T-helper 1 cell treated with Interleukin-12 subunit alpha and Interleukin-12 subunit beta and Interleukin-4 antibody, amounts not matched to agents 30 μg/mL and 1 μg/mL, for 36 hours (primary cell): Measurements from ENCODE around the gene ZSCAN18.

Source experiments
- H3K27ac Mint-ChIP-seq: one replicate; pipeline ENCODE4 v1.8.0; 2021; ENCODE audit warnings: mild to moderate bottlenecking, mixed read lengths
- H3K27me3 Mint-ChIP-seq: one replicate; pipeline ENCODE4 v1.8.0; 2021; ENCODE audit warnings: low read depth, mixed read lengths
- H3K36me3 Mint-ChIP-seq: one replicate; pipeline ENCODE4 v1.8.0; 2021; ENCODE audit warnings: low read depth, mixed read lengths
- H3K4me1 Mint-ChIP-seq: one replicate; pipeline ENCODE4 v1.8.0; 2021; ENCODE audit warnings: low read depth, mixed read lengths
- H3K4me3 Mint-ChIP-seq: one replicate; pipeline ENCODE4 v1.8.0; 2021; ENCODE audit warnings: mild to moderate bottlenecking, moderate library complexity, mixed read lengths
- H3K9me3 Mint-ChIP-seq: one replicate; pipeline ENCODE4 v1.8.0; 2021; ENCODE audit warnings: mixed read lengths

The ZSCAN18 gene

DNA sequence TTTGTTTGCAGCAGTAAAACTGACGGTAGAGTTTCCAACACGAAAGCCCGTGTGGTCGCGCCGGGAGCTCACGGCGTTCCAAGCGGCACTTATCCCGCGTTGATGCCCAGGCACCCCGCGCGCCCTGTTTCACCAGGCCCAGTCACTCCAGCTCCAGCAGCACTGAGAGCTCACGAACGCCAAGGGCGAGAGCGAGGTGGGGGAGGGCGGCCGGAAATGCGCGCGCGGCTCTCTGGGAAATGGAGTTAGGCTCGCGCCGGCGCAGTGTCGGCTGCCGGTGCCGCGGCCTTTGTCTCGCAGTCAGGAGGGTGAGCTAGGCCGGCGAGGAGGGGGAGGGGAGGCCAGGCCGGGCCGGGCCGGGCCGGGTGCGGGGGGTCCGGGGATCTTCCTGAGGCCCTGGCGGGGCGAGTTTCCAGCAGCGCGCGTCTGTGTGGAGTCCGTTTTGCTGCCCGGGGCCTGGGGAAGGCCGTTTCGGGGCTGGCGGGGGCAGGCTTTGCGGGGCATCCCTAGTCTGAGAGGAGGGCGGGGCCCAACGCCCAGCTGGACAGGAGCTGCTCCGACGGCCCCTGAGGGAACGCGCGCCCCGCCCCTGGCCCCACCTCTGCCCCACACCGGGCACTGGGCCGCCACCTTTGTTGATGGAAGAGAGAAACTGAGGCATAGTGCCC is 38.9 kb downstream of the ZSCAN18 start, which contains the start of gene ZNF135:
Gene ZNF135, plus strand, starts transcription at position 280 of the 668 bp plus-strand sequence. CDS start 721 bp downstream, outside the sequence.
- H3K27me3 Mint-ChIP-seq: no peaks in the 10 kb centered on the region
- H3K4me1 Mint-ChIP-seq: no peaks in the 10 kb centered on the region
- H3K27ac Mint-ChIP-seq: peak within 1 kb of the TSS; percentile 26
- peak within 1 kb of the TSS; percentile 42 for H3K4me3 Mint-ChIP-seq
- H3K9me3 Mint-ChIP-seq: peaks cover 50% of the 10 kb centered on the region
- peaks cover 7% of the 10 kb centered on the region for H3K36me3 Mint-ChIP-seq

DNA sequence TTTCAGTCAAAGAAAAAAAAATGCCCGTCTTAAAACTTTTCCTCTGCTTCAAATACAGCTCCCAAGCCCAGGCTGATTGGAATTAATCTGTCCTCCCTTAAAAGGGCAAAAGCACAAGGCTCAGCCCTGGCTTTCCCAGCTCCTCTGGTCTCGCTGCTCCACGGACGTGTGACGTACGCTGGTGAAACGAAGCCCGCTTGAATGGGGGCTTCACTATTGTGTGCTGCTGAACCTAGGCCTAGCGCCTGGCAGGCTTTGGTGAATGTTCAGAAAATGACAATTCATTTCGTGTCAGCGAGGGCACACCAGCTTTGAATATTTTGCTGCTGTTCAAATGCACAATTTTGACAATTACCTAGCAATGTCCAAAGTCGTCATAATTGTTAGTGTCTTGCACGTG is 39.6 kb downstream of the ZSCAN18 start:
- Mint-ChIP-seq H3K27me3 (no peaks in the 10 kb centered on the region), H3K27ac (no peak overlapping the region), H3K4me3 (no peak overlapping the region), H3K9me3 (peaks cover 45% of the 10 kb centered on the region), H3K36me3 (peaks cover 7% of the 10 kb centered on the region), H3K4me1 (no peaks in the 10 kb centered on the region)

DNA sequence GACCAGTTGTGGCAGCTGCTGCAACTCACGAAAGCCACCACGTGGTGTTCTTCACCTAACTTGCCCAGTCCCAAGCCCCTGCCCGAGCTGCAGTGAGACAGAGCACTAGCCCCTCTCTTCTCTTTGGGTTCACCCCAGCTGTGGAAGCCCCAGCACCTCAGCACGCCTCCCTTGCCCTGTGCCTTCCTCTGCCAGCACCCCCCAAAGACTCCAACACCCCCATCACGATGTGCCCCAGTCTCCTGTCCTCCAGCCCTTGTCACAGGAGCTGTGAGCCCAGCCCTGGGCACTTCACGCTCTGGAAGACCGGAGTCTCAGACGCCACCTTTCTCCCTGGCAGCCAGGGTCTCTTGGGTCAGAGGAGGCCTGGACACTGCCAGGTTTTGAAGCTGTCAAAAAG is 41.2 kb downstream of the ZSCAN18 start:
- H3K9me3 Mint-ChIP-seq: peaks cover 40% of the 10 kb centered on the region
- peaks cover 7% of the 10 kb centered on the region for H3K36me3 Mint-ChIP-seq
- H3K4me1 Mint-ChIP-seq: no peaks in the 10 kb centered on the region
- H3K27me3 Mint-ChIP-seq: no peaks in the 10 kb centered on the region
- H3K4me3 Mint-ChIP-seq: no peak overlapping the region
- H3K27ac Mint-ChIP-seq: no peak overlapping the region

- no peaks in the 10 kb centered on the region for H3K4me1 Mint-ChIP-seq
- no peak overlapping the region for H3K27ac Mint-ChIP-seq
- peaks cover 7% of the 10 kb centered on the region for H3K36me3 Mint-ChIP-seq
- no peak overlapping the region for H3K4me3 Mint-ChIP-seq
- H3K9me3 Mint-ChIP-seq: peaks cover 45% of the 10 kb centered on the region
- no peaks in the 10 kb centered on the region for H3K27me3 Mint-ChIP-seq
These were observed 41.8 kb downstream of the ZSCAN18 start for GRCh38 chr19:58056261-58056660.

DNA sequence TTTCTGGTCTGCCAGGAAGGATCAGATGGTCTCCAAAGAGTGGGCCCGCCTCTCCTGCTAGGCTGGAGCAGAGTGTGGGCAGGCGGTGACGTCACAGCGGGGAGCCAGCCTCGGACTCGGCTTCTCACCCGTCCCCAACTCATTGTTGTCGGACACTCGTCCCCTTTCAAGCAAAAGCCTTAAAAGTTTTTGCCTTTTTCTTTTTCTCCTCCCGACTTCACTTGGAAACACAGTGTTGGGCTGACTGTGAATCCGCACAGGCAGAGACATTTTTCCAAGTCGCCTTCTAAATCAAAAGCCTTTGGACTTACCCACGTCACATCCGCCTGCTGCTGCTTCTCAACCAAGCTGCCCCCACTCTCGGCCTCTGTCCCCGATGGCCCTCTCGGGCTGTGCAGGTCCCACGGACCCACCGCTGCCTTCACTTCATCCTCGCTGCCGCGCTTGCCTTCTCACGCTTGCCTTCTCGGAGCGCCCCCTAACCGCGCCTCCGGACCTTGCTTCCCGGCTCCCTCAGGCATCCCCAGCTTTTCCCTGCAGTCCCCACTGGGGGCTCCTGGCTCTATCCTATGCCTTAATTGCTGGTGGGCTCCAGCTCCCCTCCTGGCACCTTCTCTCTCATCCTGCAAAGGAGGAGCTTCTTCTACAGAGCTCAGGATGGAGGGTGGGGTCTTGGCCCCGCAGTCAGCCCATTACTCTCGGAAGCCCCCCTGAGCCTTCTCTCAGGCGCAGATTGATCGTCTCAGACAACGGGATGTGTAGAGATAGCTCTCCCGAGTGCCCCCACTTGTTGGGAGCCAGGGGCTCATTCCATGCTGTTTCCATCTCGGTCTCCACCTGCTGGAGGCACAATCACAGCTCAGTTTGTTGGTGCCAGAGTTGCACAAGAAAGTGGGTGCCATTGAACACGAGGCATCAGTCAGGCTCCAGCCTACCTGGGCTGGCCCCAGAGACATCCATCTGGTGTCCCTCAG is 42.8 kb downstream of the ZSCAN18 start:
- Mint-ChIP-seq H3K4me3 (no peak overlapping the region), H3K27me3 (no peaks in the 10 kb centered on the region), H3K4me1 (no peaks in the 10 kb centered on the region), H3K9me3 (peaks cover 47% of the 10 kb centered on the region), H3K27ac (no peak overlapping the region), H3K36me3 (peaks cover 7% of the 10 kb centered on the region)

DNA sequence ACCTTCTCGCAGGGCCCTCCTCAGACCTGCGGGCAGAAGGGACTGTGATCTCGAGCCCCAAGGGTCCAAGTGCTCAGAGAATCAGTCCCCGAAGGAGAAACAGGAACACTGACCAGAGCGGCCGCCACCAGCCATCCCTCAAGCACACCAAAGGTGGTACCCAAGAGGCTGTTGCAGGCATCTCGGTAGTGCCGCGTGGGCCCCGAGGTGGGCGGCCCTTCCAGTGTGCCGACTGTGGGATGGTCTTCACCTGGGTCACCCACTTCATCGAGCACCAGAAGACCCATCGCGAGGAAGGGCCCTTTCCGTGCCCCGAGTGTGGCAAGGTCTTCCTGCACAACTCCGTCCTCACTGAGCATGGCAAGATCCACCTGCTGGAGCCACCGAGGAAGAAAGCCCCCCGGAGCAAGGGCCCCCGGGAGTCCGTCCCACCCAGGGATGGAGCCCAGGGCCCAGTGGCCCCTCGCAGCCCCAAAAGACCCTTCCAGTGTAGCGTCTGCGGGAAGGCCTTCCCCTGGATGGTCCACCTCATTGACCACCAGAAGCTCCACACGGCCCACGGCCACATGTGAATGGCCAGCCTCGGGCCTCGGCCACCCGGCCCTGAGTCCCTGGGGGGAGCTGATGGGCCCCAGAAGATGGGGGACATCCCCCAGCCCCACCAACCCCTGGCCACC is 44.4 kb downstream of the ZSCAN18 start:
- Mint-ChIP-seq H3K27me3 (no peaks in the 10 kb centered on the region), H3K9me3 (peaks cover 51% of the 10 kb centered on the region), H3K4me3 (no peak overlapping the region), H3K4me1 (no peaks in the 10 kb centered on the region), H3K36me3 (peaks cover 3% of the 10 kb centered on the region), H3K27ac (no peak overlapping the region)

GRCh38 chr19:58052256-58052655 is 45.8 kb downstream of the ZSCAN18 start:
- Mint-ChIP-seq H3K27ac (no peak overlapping the region), H3K27me3 (no peaks in the 10 kb centered on the region), H3K9me3 (peaks cover 48% of the 10 kb centered on the region), H3K36me3 (peaks cover 3% of the 10 kb centered on the region), H3K4me1 (no peaks in the 10 kb centered on the region), H3K4me3 (no peak overlapping the region)

GRCh38 chr19:58047672-58048071 is 50.4 kb downstream of the ZSCAN18 start:
- H3K27me3 Mint-ChIP-seq: no peaks in the 10 kb centered on the region
- no peak overlapping the region for H3K27ac Mint-ChIP-seq
- peaks cover 49% of the 10 kb centered on the region for H3K9me3 Mint-ChIP-seq
- H3K4me1 Mint-ChIP-seq: no peaks in the 10 kb centered on the region
- H3K36me3 Mint-ChIP-seq: peaks cover 3% of the 10 kb centered on the region
- H3K4me3 Mint-ChIP-seq: no peak overlapping the region

DNA sequence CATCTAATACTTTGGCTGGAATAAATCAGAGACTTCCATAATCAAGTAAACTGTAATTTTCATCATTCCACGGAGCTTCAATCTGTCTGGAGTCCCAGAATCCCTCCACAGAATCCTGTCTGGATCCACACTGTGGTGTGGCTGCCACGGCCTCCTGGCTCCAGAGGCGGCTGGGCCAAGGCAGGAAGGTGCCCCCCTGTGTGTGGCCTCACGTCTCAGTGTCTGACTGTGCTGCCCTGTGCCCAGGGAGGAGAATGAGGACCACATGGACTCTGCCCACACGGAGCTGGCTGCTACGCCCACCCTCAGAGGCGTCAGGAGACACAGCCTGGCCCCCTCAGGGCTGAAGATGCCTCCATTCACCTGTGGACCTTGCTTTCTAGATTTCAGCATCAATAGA is 51.2 kb downstream of the ZSCAN18 start:
- H3K27me3 Mint-ChIP-seq: no peaks in the 10 kb centered on the region
- H3K4me1 Mint-ChIP-seq: no peaks in the 10 kb centered on the region
- no peak overlapping the region for H3K27ac Mint-ChIP-seq
- peaks cover 48% of the 10 kb centered on the region for H3K9me3 Mint-ChIP-seq
- peaks cover 3% of the 10 kb centered on the region for H3K36me3 Mint-ChIP-seq
- H3K4me3 Mint-ChIP-seq: no peak overlapping the region

- Mint-ChIP-seq H3K27me3 (no peaks in the 10 kb centered on the region), H3K4me3 (no peak overlapping the region), H3K4me1 (no peaks in the 10 kb centered on the region), H3K9me3 (peaks cover 48% of the 10 kb centered on the region), H3K36me3 (peaks cover 3% of the 10 kb centered on the region), H3K27ac (no peak overlapping the region)
These were observed 52.5 kb downstream of the ZSCAN18 start for GRCh38 chr19:58045411-58046050.

DNA sequence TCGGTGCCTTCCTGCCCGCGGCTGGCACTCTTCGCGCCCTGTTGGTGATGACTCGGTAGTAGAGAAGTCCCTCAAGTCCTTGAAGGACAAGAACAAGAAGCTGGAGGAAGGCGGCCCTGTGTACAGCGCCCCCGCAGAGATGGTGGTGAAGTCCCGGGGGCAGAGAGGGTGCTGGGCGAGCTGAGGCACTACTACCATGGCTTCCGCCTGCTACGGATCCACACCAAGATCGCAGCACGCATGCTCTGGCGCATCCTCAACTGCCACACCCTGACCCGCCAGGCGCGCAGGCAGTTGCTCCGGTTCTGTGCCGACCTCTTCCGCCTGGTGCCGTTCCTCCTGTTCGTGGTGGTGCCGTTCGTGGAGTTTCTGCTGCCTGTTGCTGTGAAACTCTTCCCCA is 53.1 kb downstream of the ZSCAN18 start:
- Mint-ChIP-seq H3K4me3 (no peak overlapping the region), H3K36me3 (peaks cover 3% of the 10 kb centered on the region), H3K4me1 (no peaks in the 10 kb centered on the region), H3K27ac (no peak overlapping the region), H3K27me3 (no peaks in the 10 kb centered on the region), H3K9me3 (peaks cover 46% of the 10 kb centered on the region)

DNA sequence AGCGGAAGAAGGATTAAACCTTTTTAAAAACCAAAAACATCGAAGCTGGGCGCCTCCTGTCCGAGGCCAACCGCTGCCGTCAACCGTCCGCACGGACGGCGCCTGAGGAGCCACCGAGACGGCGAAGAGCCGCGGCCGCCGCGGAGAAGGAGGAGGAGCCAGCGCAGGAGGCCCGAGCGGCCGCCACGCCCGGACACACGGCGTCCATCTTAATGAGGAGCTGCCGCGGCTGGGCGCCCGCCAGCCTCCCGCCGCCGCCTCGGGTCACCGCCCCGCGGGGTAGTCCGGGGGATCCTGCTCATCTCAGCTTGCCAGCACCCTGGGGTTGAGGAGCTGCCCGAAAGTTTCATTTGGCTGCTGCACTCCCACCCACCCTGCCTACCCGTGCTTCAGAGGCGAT is 53.6 kb downstream of the ZSCAN18 start:
- Mint-ChIP-seq H3K4me1 (no peaks in the 10 kb centered on the region), H3K27ac (no peak overlapping the region), H3K27me3 (no peaks in the 10 kb centered on the region), H3K4me3 (no peak overlapping the region), H3K9me3 (peaks cover 41% of the 10 kb centered on the region), H3K36me3 (peaks cover 3% of the 10 kb centered on the region)

DNA sequence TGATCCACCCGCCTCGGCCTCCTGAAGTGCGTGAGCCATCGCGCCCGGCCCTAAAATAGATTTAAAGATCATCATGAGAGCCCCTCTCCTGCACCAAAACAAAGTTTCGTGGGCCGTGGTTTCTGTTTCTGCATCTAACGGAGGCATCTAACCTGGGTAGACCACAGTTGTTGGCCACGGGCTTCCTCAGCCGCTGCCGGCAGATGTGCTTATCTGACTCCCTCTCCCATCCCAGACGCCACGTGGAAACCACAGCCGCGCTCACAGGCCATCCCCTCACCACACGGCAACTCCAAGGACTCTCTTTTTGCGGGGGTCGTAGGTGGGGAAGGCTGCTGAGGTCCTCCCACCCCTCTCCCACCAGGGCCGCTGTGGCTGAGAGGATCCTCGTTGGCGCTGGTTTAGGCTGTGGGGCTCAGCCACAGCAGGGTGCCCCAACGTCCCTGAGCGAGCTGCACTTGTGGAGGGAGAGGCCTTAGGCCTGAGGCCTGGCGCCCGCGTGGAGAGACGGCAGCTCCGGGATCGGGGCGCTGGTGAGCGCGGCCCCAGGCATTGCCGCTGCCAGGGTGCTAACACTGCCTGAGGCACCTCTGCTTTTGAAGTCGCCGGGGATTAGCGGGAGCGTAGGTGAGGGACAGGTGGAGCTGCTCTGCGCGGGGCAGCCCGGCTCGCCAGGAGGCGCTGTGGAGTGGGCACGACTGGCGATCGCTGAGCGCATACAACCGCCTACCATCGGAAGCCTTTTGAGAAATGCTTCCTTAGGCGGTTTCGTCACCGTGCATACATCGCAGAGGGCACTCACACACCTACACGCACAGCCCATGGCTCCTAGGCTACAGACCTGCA is 55.3 kb downstream of the ZSCAN18 start:
- Mint-ChIP-seq H3K36me3 (peaks cover 3% of the 10 kb centered on the region), H3K4me1 (no peaks in the 10 kb centered on the region), H3K9me3 (peaks cover 43% of the 10 kb centered on the region), H3K4me3 (no peak overlapping the region), H3K27me3 (no peaks in the 10 kb centered on the region), H3K27ac (no peak overlapping the region)
